Adipocyte (in vitro differentiated cells): ENCODE data around the gene TNFAIP6.

Source experiments
- DNase-seq: peaks from one replicate; pipeline ENCODE4 v3.0.0-alpha.2; 2015; ENCODE audit warnings: low read depth
- H3K27me3 ChIP-seq: replicated peaks from 2 replicates; pipeline ENCODE4 v1.7.0; 2013; ENCODE audit warnings: mild to moderate bottlenecking, low read length, moderate library complexity; ENCODE audit not compliant: control insufficient read depth, insufficient read depth
- H3K36me3 ChIP-seq: 2 replicates; pipeline ENCODE4 v1.7.0; 2013; ENCODE audit warnings: low read length, mild to moderate bottlenecking, moderate library complexity; ENCODE audit not compliant: control insufficient read depth, insufficient read depth, severe bottlenecking
- H3K4me1 ChIP-seq: 2 replicates; pipeline ENCODE4 v1.7.0; 2013; ENCODE audit warnings: mild to moderate bottlenecking, low read length, moderate library complexity; ENCODE audit not compliant: control insufficient read depth, insufficient read depth
- H3K4me3 ChIP-seq: 2 replicates; pipeline ENCODE4 v1.7.0; 2013; ENCODE audit warnings: mild to moderate bottlenecking, low read length, moderate library complexity
- H3K9ac ChIP-seq: 2 replicates; pipeline ENCODE4 v1.7.0; 2013; ENCODE audit warnings: mild to moderate bottlenecking, low read length, moderate library complexity
- H3K9me3 ChIP-seq: 2 replicates; pipeline ENCODE4 v1.7.0; 2013; ENCODE audit warnings: mild to moderate bottlenecking, low read length, moderate library complexity; ENCODE audit not compliant: control insufficient read depth

The TNFAIP6 gene

DNA sequence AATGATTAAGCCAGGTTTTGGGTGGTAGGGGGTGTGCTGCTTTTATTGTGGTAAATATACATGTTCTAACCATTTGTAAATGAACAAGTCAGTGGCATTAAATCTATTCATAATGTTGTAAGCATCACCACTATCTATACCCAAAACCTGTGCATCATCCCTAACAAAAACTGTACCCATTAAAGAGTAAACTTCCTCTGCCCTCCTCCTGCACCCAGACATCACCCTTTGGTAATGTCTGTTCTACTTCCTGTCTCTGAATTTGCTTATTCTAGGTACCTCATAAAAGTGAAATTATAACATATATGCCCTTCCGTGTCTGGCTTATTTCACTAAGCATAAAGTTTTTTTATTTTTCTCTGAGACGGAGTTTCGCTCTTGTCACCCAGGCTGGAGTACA, 66.4 kb downstream of the TNFAIP6 start:
- Histone ChIP-seq H3K4me3 (no peak overlapping the region), H3K9me3 (no peaks in the 10 kb centered on the region), H3K9ac (no peak overlapping the region), H3K27me3 (no peaks in the 10 kb centered on the region), H3K36me3 (peaks cover 59% of the 10 kb centered on the region), H3K4me1 (no peaks in the 10 kb centered on the region)
- no peak for DNase-seq
